Neuron (in vitro differentiated cells): ENCODE measurements around the gene SH3BP2.
"Not testable (repeated sequence)": the region's sequence is repeated elsewhere in the genome, so short reads cannot be mapped to it uniquely, and the experiment has no call there.

Source experiments
- H2AFZ ChIP-seq: one replicate; pipeline ENCODE4 v1.6.1; 2013; ENCODE audit warnings: low read depth, mild to moderate bottlenecking, inconsistent platforms, low read length, moderate library complexity
- H3K27me3 ChIP-seq: one replicate; pipeline ENCODE4 v1.6.1; 2013; ENCODE audit warnings: low read length; ENCODE audit not compliant: insufficient read depth
- H3K36me3 ChIP-seq: one replicate; pipeline ENCODE4 v1.6.1; 2013; ENCODE audit warnings: low read length; ENCODE audit not compliant: insufficient read depth
- H3K4me1 ChIP-seq: one replicate; pipeline ENCODE4 v1.6.1; 2013; ENCODE audit warnings: low read length; ENCODE audit not compliant: insufficient read depth
- H3K4me3 ChIP-seq: 2 replicates; pipeline ENCODE4 v1.5.1; 2013; ENCODE audit warnings: mild to moderate bottlenecking, low read length, moderate library complexity
- H3K9me3 ChIP-seq: one replicate; pipeline ENCODE4 v1.6.1; 2013; ENCODE audit warnings: low read length

The SH3BP2 gene

DNA sequence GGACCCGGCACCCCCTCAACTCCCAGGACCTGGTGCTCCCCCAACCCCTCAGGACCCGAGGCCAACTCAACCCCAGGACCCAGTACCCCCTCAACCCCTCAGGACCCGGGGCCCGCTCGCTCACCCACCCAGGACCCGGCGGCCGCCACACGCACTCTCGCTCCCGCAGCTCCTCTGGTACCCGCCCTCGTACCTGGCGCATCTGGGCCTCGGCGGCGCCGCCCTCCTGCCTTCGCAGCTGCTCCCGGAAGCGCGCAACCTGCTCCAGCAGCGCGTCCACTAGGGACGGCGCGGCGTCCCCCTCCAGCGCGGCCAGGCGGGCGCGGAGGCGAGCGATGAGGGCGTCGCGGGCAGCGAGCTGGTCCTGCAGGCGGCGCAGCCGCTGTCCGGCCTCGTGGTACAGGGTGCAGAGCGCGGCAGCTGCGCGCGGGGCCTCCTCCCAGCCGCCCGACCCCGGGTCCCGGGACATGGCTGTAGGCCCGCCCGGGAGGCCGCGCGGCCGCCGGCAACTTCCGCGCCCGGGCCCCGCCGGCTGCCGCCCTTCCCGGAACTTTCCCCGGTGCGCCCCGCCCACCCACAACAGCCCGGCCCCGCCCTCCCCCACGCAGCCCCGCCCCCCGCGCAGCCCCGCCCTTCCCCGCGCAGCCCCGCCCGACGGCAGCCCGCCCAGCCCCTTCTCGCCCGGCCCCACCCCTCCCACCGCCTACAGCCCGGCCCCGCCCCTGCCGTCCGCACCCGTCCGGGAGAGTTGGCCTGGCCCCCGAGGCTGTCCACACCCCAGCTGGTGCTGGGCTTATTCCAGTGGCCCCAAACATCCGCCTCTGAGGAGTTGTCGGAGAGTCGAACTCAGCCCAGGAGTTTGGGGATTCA is 36.8 kb upstream of the SH3BP2 start, which contains the start of gene TNIP2:
TSS of gene TNIP2 (minus strand) at position 516 of the 870 bp plus-strand sequence. CDS start at position 469, 47 bp downstream.
- peak within 1 kb of the TSS; percentile 32 for H2AFZ ChIP-seq
- H3K27me3 ChIP-seq: no peaks in the 10 kb centered on the region
- no peaks in the 10 kb centered on the region for H3K9me3 ChIP-seq
- H3K4me3 ChIP-seq: peak within 1 kb of the TSS; percentile 93
- H3K4me1 ChIP-seq: peaks cover 9% of the 10 kb centered on the region
- H3K36me3 ChIP-seq: peaks cover 3% of the 10 kb centered on the region

- Histone ChIP-seq H3K27me3 (no peaks in the 10 kb centered on the region), H2AFZ (peak overlapping the region; percentile 32), H3K36me3 (peaks cover 3% of the 10 kb centered on the region), H3K9me3 (no peaks in the 10 kb centered on the region), H3K4me3 (peak overlapping the region; percentile 48), H3K4me1 (peaks cover 9% of the 10 kb centered on the region)
Observed at GRCh38 chr4:2756691-2757350, 36.1 kb upstream of the SH3BP2 start.

GRCh38 chr4:2757426-2757825 is 35.5 kb upstream of the SH3BP2 start:
- Histone ChIP-seq H3K36me3 (peaks cover 3% of the 10 kb centered on the region), H3K9me3 (no peaks in the 10 kb centered on the region), H3K27me3 (no peaks in the 10 kb centered on the region), H3K4me1 (peaks cover 9% of the 10 kb centered on the region), H2AFZ (no peak overlapping the region), H3K4me3 (no peak overlapping the region)

- Histone ChIP-seq H2AFZ (no peak overlapping the region), H3K36me3 (no peaks in the 10 kb centered on the region), H3K9me3 (peaks cover 5% of the 10 kb centered on the region), H3K4me3 (no peak overlapping the region), H3K4me1 (no peaks in the 10 kb centered on the region), H3K27me3 (no peaks in the 10 kb centered on the region)
Observed at GRCh38 chr4:2761035-2761923, 31.6 kb upstream of the SH3BP2 start.

GRCh38 chr4:2762048-2762447 is 30.8 kb upstream of the SH3BP2 start:
- H3K36me3 ChIP-seq: no peaks in the 10 kb centered on the region

DNA sequence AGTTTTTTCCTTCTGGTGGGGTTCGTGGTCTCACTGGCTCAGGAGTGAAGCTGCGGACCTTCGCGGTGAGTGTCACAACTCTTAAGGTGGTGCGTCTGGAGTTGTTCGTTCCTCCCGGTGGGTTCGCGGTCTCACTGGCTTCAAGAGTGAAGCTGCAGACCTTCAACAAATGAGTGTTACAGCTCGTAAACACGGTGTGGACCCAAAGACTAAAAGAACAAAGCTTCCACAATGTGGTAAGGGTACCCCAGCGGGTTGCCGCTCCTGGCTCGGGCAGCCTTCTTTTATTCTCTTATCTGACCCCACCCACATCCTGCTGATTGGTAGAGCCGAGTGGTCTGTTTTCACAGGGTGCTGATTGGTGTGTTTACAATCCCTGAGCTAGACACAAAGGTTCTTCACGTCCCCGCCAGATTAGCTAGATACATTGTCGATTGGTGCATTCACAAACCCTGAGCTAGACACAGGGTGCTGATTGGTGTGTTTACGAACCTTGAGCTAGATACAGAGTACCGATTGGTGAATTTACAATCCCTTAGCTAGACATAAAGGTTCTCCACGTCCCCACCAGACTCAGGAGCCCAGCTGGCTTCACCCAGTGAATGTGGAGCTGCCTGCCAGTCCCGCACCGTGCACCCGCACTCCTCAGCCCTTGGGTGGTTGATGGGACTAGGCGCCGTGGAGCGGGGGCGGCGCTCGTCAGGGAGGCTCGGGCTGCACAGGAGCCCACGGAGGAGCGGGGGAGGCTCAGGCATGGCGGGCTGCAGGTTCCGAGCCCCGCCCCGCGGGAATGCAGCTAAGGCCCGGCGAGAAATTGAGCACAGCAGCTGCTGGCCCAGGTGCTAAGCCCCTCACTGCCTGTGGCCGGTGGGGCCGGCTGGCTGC is 30.2 kb upstream of the SH3BP2 start:
- H3K36me3 ChIP-seq: not testable (repeated sequence)

More at GRCh38 chr4:2762048-2762447, 30.8 kb upstream of the SH3BP2 start:
- Histone ChIP-seq H3K4me1 (no peaks in the 10 kb centered on the region), H2AFZ (no peak overlapping the region), H3K27me3 (no peaks in the 10 kb centered on the region), H3K4me3 (no peak overlapping the region), H3K9me3 (peaks cover 5% of the 10 kb centered on the region)

DNA sequence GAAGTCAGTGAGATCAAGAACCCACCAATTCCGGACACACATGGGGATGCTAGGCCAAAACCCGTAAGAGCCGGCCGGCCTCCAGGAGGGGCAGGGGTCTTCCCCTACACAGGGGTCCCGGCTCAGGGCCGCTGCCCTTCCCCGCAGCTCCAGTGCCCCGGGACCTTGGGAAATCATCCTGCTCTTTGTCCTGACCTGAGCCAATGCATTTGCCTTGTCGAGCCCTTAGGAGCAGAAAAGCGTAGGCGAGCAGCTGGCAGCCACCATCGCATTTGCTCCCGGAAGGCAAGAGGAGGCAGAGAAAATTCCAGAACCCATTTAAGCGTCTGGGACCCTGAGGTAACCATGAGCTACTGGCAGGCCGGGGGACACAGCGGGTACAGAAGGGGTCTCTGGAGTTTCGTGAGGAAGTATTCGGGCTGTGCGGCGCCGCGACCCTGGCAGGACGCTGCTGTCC is 29.3 kb upstream of the SH3BP2 start:
- H2AFZ ChIP-seq: no peak overlapping the region
- no peak overlapping the region for H3K4me3 ChIP-seq
- H3K4me1 ChIP-seq: no peaks in the 10 kb centered on the region
- H3K36me3 ChIP-seq: no peaks in the 10 kb centered on the region
- H3K27me3 ChIP-seq: no peaks in the 10 kb centered on the region
- H3K9me3 ChIP-seq: peaks cover 5% of the 10 kb centered on the region

More for the DNA sequence above, 30.2 kb upstream of the SH3BP2 start:
- not testable (repeated sequence) for H3K9me3 ChIP-seq, H3K27me3 ChIP-seq, H3K4me1 ChIP-seq, H2AFZ ChIP-seq, H3K4me3 ChIP-seq

- Histone ChIP-seq H3K36me3 (no peaks in the 10 kb centered on the region), H2AFZ (no peak overlapping the region), H3K4me3 (no peak overlapping the region), H3K4me1 (no peaks in the 10 kb centered on the region), H3K9me3 (peaks cover 9% of the 10 kb centered on the region), H3K27me3 (no peaks in the 10 kb centered on the region)
Observed at GRCh38 chr4:2765832-2766526, 26.9 kb upstream of the SH3BP2 start.

GRCh38 chr4:2767046-2767704 is 25.7 kb upstream of the SH3BP2 start:
- Histone ChIP-seq H2AFZ (no peak overlapping the region), H3K27me3 (no peaks in the 10 kb centered on the region), H3K4me3 (no peak overlapping the region), H3K36me3 (no peaks in the 10 kb centered on the region), H3K4me1 (no peaks in the 10 kb centered on the region), H3K9me3 (peaks cover 9% of the 10 kb centered on the region)

GRCh38 chr4:2767705-2768074 is 25.2 kb upstream of the SH3BP2 start:
- Histone ChIP-seq H2AFZ (no peak overlapping the region), H3K27me3 (no peaks in the 10 kb centered on the region)

GRCh38 chr4:2768124-2768523 is 24.8 kb upstream of the SH3BP2 start:
- no peak overlapping the region for H2AFZ ChIP-seq
- H3K4me1 ChIP-seq: no peaks in the 10 kb centered on the region
- peaks cover 9% of the 10 kb centered on the region for H3K9me3 ChIP-seq
- no peaks in the 10 kb centered on the region for H3K36me3 ChIP-seq
- no peak overlapping the region for H3K4me3 ChIP-seq
- no peaks in the 10 kb centered on the region for H3K27me3 ChIP-seq

More at GRCh38 chr4:2767705-2768074, 25.2 kb upstream of the SH3BP2 start:
- Histone ChIP-seq H3K9me3 (peaks cover 9% of the 10 kb centered on the region), H3K4me3 (no peak overlapping the region), H3K36me3 (no peaks in the 10 kb centered on the region), H3K4me1 (no peaks in the 10 kb centered on the region)
